ENCODE results near the gene PSTPIP1.

PSTPIP1 gene

GRCh38 chr15:76979331-76979925, 15.5 kb upstream of the PSTPIP1 start:
- no peak for DNase-seq

GRCh38 chr15:76979996-76980520, 14.9 kb upstream of the PSTPIP1 start:
- DNase-seq: no peak

GRCh38 chr15:76982356-76982755, 12.6 kb upstream of the PSTPIP1 start:
- no peak for DNase-seq

GRCh38 chr15:76982756-76983155, 12.2 kb upstream of the PSTPIP1 start:
- no peak for DNase-seq

GRCh38 chr15:76983590-76984375, 11.1 kb upstream of the PSTPIP1 start:
- DNase-seq: no peak

GRCh38 chr15:76986743-76987142, 8.2 kb upstream of the PSTPIP1 start:
- DNase-seq: peak; percentile 49

GRCh38 chr15:76987276-76987675, 7.7 kb upstream of the PSTPIP1 start:
- no peak for DNase-seq

- peak; percentile 98 for DNase-seq
Measured at GRCh38 chr15:76987896-76988860, 6.7 kb upstream of the PSTPIP1 start.

GRCh38 chr15:76988867-76989780, 5.8 kb upstream of the PSTPIP1 start:
- DNase-seq: peak; percentile 39

- DNase-seq: no peak
Measured at GRCh38 chr15:76991048-76991447, 3.9 kb upstream of the PSTPIP1 start.

- no peak for DNase-seq
Measured at GRCh38 chr15:76991741-76992645, 2.9 kb upstream of the PSTPIP1 start.

- DNase-seq: no peak
Measured at GRCh38 chr15:76993114-76993725, 1.7 kb upstream of the PSTPIP1 start.

- DNase-seq: peak; percentile 88
Measured at GRCh38 chr15:76994001-76994400, 925 bp upstream of the PSTPIP1 start.

GRCh38 chr15:76994496-76994895, 430 bp upstream of the PSTPIP1 start:
- no peak for DNase-seq

- DNase-seq: no peak
Measured at GRCh38 chr15:76996076-76996525, 1.2 kb downstream of the PSTPIP1 start.

GRCh38 chr15:76996526-76997401, 1.8 kb downstream of the PSTPIP1 start:
- peak; percentile 83 for DNase-seq

- peak; percentile 59 for DNase-seq
Measured at GRCh38 chr15:76998663-76999285, 3.8 kb downstream of the PSTPIP1 start.

- DNase-seq: no peak
Measured at GRCh38 chr15:76999996-77000395, 5.1 kb downstream of the PSTPIP1 start.

- DNase-seq: no peak
Measured at GRCh38 chr15:77001351-77001750, 6.4 kb downstream of the PSTPIP1 start.

Data from activated CD4-positive, alpha-beta T cell treated with anti-CD3 and anti-CD28 coated beads, Interleukin-10, Interleukin-2, amounts not matched to agents 100 ng/mL and 50 ng/mL, durations not matched to agents 16 hours and 8 hours (primary cell).